Memory B cell (primary cell): ENCODE data around the gene PIK3C2B.
"Not testable (repeated sequence)": the region's sequence is repeated elsewhere in the genome, so short reads cannot be mapped to it uniquely, and the experiment has no call there.

Source experiments
- ATAC-seq: fragments of 150-1000 bp; cut with Tn5 transposase; 2 replicates; pipeline ENCODE4 v1.10.0; 2021; ENCODE audit warnings: low read depth, mild to moderate bottlenecking, moderate library complexity
- DNase-seq, 2 donors: peaks; one replicate each; pipeline ENCODE4 v3.0.0; 2022; ENCODE audit warnings: low spot score in 2 of 2
- H3K27ac Mint-ChIP-seq: one replicate; pipeline ENCODE4 v1.8.0; 2022; ENCODE audit warnings: mild to moderate bottlenecking, moderate library complexity, mixed read lengths
- H3K27me3 Mint-ChIP-seq: one replicate; pipeline ENCODE4 v1.8.0; 2022; ENCODE audit warnings: mixed read lengths
- H3K36me3 Mint-ChIP-seq: one replicate; pipeline ENCODE4 v1.8.0; 2022; ENCODE audit warnings: mild to moderate bottlenecking, mixed read lengths
- H3K4me1 Mint-ChIP-seq: one replicate; pipeline ENCODE4 v1.8.0; 2022; ENCODE audit warnings: mixed read lengths
- H3K4me3 Mint-ChIP-seq: one replicate; pipeline ENCODE4 v1.8.0; 2022; ENCODE audit warnings: mild to moderate bottlenecking, moderate library complexity, mixed read lengths
- H3K9me3 Mint-ChIP-seq: one replicate; pipeline ENCODE4 v1.8.0; 2022; ENCODE audit warnings: mixed read lengths

PIK3C2B gene

GRCh38 chr1:204517382-204517781 is 22.8 kb upstream of the PIK3C2B start:
- Mint-ChIP-seq H3K36me3 (peaks cover 23% of the 10 kb centered on the region), H3K4me1 (peaks cover 43% of the 10 kb centered on the region)
- DNase-seq, ATAC-seq, H3K27me3 Mint-ChIP-seq, H3K9me3 Mint-ChIP-seq, H3K4me3 Mint-ChIP-seq, H3K27ac Mint-ChIP-seq: not testable (repeated sequence)

- DNase-seq = peak; percentile 88 to 90
- Mint-ChIP-seq H3K4me1 (peaks cover 35% of the 10 kb centered on the region), H3K36me3 (peaks cover 17% of the 10 kb centered on the region), H3K9me3 (peaks cover 1% of the 10 kb centered on the region), H3K27me3 (no peaks in the 10 kb centered on the region), H3K4me3 (no peak within 1 kb of the TSS), H3K27ac (no peak within 1 kb of the TSS)
- peak; percentile 70 for ATAC-seq
Observed at GRCh38 chr1:204516180-204516879, 21.7 kb upstream of the PIK3C2B start, which contains the start of gene MDM4. Gene MDM4 (plus strand): TSS chr1:204516406. CDS start chr1:204525519, 9,113 bp downstream.

GRCh38 chr1:204514828-204515227 is 20.2 kb upstream of the PIK3C2B start:
- H3K36me3 Mint-ChIP-seq = peaks cover 16% of the 10 kb centered on the region
- H3K27ac Mint-ChIP-seq = no peak overlapping the region
- ATAC-seq (no peak), DNase-seq (no peak)
- peak overlapping the region; percentile 17 for H3K4me3 Mint-ChIP-seq
- H3K4me1 Mint-ChIP-seq = peaks cover 25% of the 10 kb centered on the region
- H3K27me3 Mint-ChIP-seq = no peaks in the 10 kb centered on the region
- H3K9me3 Mint-ChIP-seq = peaks cover 1% of the 10 kb centered on the region

- peak; percentile 54 for ATAC-seq
- Mint-ChIP-seq H3K36me3 (peaks cover 2% of the 10 kb centered on the region), H3K4me3 (peak overlapping the region; percentile 87), H3K4me1 (peaks cover 11% of the 10 kb centered on the region), H3K27me3 (no peaks in the 10 kb centered on the region), H3K27ac (no peak overlapping the region), H3K9me3 (no peaks in the 10 kb centered on the region)
- DNase-seq = peak; percentile 50 to 67
Observed at GRCh38 chr1:204513117-204513716, 18.6 kb upstream of the PIK3C2B start.

- DNase-seq = peak in 1 of 2 donors; percentile 32
- no peaks in the 10 kb centered on the region for H3K36me3 Mint-ChIP-seq
- H3K27ac Mint-ChIP-seq = peak overlapping the region; percentile 93
- ATAC-seq = no peak
- H3K27me3 Mint-ChIP-seq = no peaks in the 10 kb centered on the region
- no peaks in the 10 kb centered on the region for H3K9me3 Mint-ChIP-seq
- H3K4me1 Mint-ChIP-seq = peaks cover 17% of the 10 kb centered on the region
- H3K4me3 Mint-ChIP-seq = no peak overlapping the region
Observed at GRCh38 chr1:204511366-204511765, 16.8 kb upstream of the PIK3C2B start.

GRCh38 chr1:204509186-204509635 is 14.6 kb upstream of the PIK3C2B start:
- H3K27ac Mint-ChIP-seq = peak overlapping the region; percentile 41
- peaks cover 21% of the 10 kb centered on the region for H3K4me1 Mint-ChIP-seq
- no peak overlapping the region for H3K4me3 Mint-ChIP-seq
- no peaks in the 10 kb centered on the region for H3K27me3 Mint-ChIP-seq
- DNase-seq (no peak), ATAC-seq (no peak)
- peaks cover 2% of the 10 kb centered on the region for H3K36me3 Mint-ChIP-seq
- H3K9me3 Mint-ChIP-seq = no peaks in the 10 kb centered on the region

- H3K27me3 Mint-ChIP-seq = no peaks in the 10 kb centered on the region
- DNase-seq = no peak
- H3K4me3 Mint-ChIP-seq = peak overlapping the region; percentile 83
- peaks cover 2% of the 10 kb centered on the region for H3K36me3 Mint-ChIP-seq
- H3K4me1 Mint-ChIP-seq = peaks cover 24% of the 10 kb centered on the region
- peak; percentile 9 for ATAC-seq
- peak overlapping the region; percentile 100 for H3K27ac Mint-ChIP-seq
- no peaks in the 10 kb centered on the region for H3K9me3 Mint-ChIP-seq
Observed at GRCh38 chr1:204507317-204508105, 12.9 kb upstream of the PIK3C2B start.

- H3K9me3 Mint-ChIP-seq = no peaks in the 10 kb centered on the region
- ATAC-seq = peak; percentile 75
- peak overlapping the region; percentile 100 for H3K27ac Mint-ChIP-seq
- peaks cover 24% of the 10 kb centered on the region for H3K4me1 Mint-ChIP-seq
- peak; percentile 89 to 96 for DNase-seq
- peaks cover 2% of the 10 kb centered on the region for H3K36me3 Mint-ChIP-seq
- no peaks in the 10 kb centered on the region for H3K27me3 Mint-ChIP-seq
- peak overlapping the region; percentile 83 for H3K4me3 Mint-ChIP-seq
Observed at GRCh38 chr1:204506969-204507316, 12.3 kb upstream of the PIK3C2B start.

GRCh38 chr1:204506201-204506968 is 11.8 kb upstream of the PIK3C2B start:
- Mint-ChIP-seq H3K27ac (peak overlapping the region; percentile 100), H3K4me1 (peaks cover 23% of the 10 kb centered on the region), H3K36me3 (peaks cover 2% of the 10 kb centered on the region), H3K9me3 (no peaks in the 10 kb centered on the region), H3K4me3 (peak overlapping the region; percentile 83), H3K27me3 (no peaks in the 10 kb centered on the region)
- ATAC-seq (peak; percentile 61), DNase-seq (peak; percentile 65 to 76)

GRCh38 chr1:204505674-204506200 is 11.1 kb upstream of the PIK3C2B start:
- H3K27me3 Mint-ChIP-seq = no peaks in the 10 kb centered on the region
- H3K36me3 Mint-ChIP-seq = peaks cover 2% of the 10 kb centered on the region
- peak overlapping the region; percentile 100 for H3K27ac Mint-ChIP-seq
- peaks cover 22% of the 10 kb centered on the region for H3K4me1 Mint-ChIP-seq
- DNase-seq = no peak
- H3K4me3 Mint-ChIP-seq = peak overlapping the region; percentile 83
- H3K9me3 Mint-ChIP-seq = no peaks in the 10 kb centered on the region
- ATAC-seq = no peak

GRCh38 chr1:204503913-204504519 is 9.4 kb upstream of the PIK3C2B start:
- Mint-ChIP-seq H3K27ac (no peak overlapping the region), H3K4me3 (no peak overlapping the region), H3K9me3 (no peaks in the 10 kb centered on the region), H3K36me3 (peaks cover 2% of the 10 kb centered on the region), H3K4me1 (peaks cover 29% of the 10 kb centered on the region), H3K27me3 (no peaks in the 10 kb centered on the region)
- ATAC-seq = no peak
- no peak for DNase-seq

- H3K4me3 Mint-ChIP-seq = no peak overlapping the region
- H3K9me3 Mint-ChIP-seq = no peaks in the 10 kb centered on the region
- H3K27me3 Mint-ChIP-seq = no peaks in the 10 kb centered on the region
- H3K4me1 Mint-ChIP-seq = peaks cover 36% of the 10 kb centered on the region
- peak; percentile 8 for ATAC-seq
- peaks cover 2% of the 10 kb centered on the region for H3K36me3 Mint-ChIP-seq
- no peak overlapping the region for H3K27ac Mint-ChIP-seq
- peak in 1 of 2 donors; percentile 68 for DNase-seq
Observed at GRCh38 chr1:204503122-204503912, 8.7 kb upstream of the PIK3C2B start.
